K562 (cell line): ENCODE measurements around the gene BPHL. TPM values are rescaled to one million over a fixed set of nuclear protein-coding genes. Genes with fewer than 3 reads are reported as not detected.

Source experiments
- E2F3 ChIP-seq: fragments of 250-450 bp; sonication (Bioruptor Pico); IDR thresholded peaks from 2 replicates; pipeline ENCODE4 v1.4.0; 2020; ENCODE audit warnings: mild to moderate bottlenecking
- FOSL1 ChIP-seq: fragments of 200-800 bp; sonication (Bioruptor generic); conservative IDR thresholded peaks from 2 replicates; pipeline ENCODE4 v1.6.1; 2016; ENCODE audit warnings: missing genetic modification characterization, missing compliant biosample characterization
- FOXP1 ChIP-seq: sonication (generic); formaldehyde crosslinking; IDR thresholded peaks from 2 replicates; pipeline ENCODE4 v1.8.0; 2022; ENCODE audit warnings: mild to moderate bottlenecking, missing genetic modification reagents
- MYBL2 ChIP-seq, 2 experiments: fragments of 450-650 bp in 1 of 2; sonication (generic) in 1 of 2; formaldehyde crosslinking in 1 of 2; IDR thresholded peaks; 2 replicates each; pipeline versions ENCODE4 v1.6.1 to v1.8.1; 2017 to 2022; ENCODE audit warnings: borderline replicate concordance in 1 of 2, inconsistent platforms in 1 of 2, low read depth in 1 of 2, mild to moderate bottlenecking in 1 of 2, missing genetic modification reagents in 1 of 2, moderate library complexity in 1 of 2
- NR4A1 ChIP-seq, 2 experiments: fragments of 250-450 bp in 1 of 2; fragments of 450-650 bp in 1 of 2; sonication (Bioruptor Pico) in 1 of 2; IDR thresholded peaks; 2 replicates each; pipeline versions ENCODE4 v1.4.0 to v1.6.1; 2016 to 2020; ENCODE audit warnings: mild to moderate bottlenecking in 2 of 2, missing compliant biosample characterization in 1 of 2, missing genetic modification characterization in 1 of 2, moderate library complexity in 1 of 2
- SMAD1 ChIP-seq: fragments of 150-350 bp; IDR thresholded peaks from 2 replicates; pipeline ENCODE4 v1.6.1; 2014; ENCODE audit warnings: low read length, low read depth; ENCODE audit not compliant: partially characterized antibody
- WHSC1 ChIP-seq: IDR thresholded peaks from one replicate; pipeline ENCODE4 v1.6.1; 2012; ENCODE audit warnings: low read length, control low read depth, inconsistent platforms
- ZNF24 ChIP-seq: fragments of 450-650 bp; IDR thresholded peaks from 2 replicates; pipeline ENCODE4 v1.6.1; 2016
- ZNF263 ChIP-seq: sonication (generic); formaldehyde crosslinking; IDR thresholded peaks from 2 replicates; pipeline ENCODE4 v1.8.0; 2022; ENCODE audit warnings: mild to moderate bottlenecking, missing genetic modification reagents, borderline replicate concordance
- polyA plus RNA-seq, 8 experiments: library from polyadenylated mRNA; depleted of rRNA in 4 of 8; stranded (reverse) in 5 of 8; unstranded in 3 of 8; fragments of >200 nt; fragmentation: Nextera tagmentation in 2 of 8; fragmentation: Illumina TruSeq in 1 of 8; extraction: Ambion mirVana in 2 of 8; extraction: Trizol in 1 of 8; gene quantifications; 2 replicates each; pipeline versions ENCODE4 v1.2.1 to v1.2.3, GENCODE V29; 2011 to 2014; ENCODE audit warnings: inconsistent platforms in 1 of 8, missing spikeins in 1 of 8
- total RNA-seq, 7 experiments: library from RNA; depleted of rRNA in 6 of 7; stranded (reverse); fragments of >200 nt in 6 of 7; fragmentation: Illumina TruSeq in 2 of 7; extraction: Trizol in 2 of 7; gene quantifications; 2 replicates each; pipeline versions ENCODE4 v1.2.1 to v1.2.3, GENCODE V29; 2011 to 2021; ENCODE audit warnings: low replicate concordance in 1 of 7
- TF ChIP-seq, protein P1 (sequence below): sonication (generic); formaldehyde crosslinking; IDR thresholded peaks from 2 replicates; pipeline ENCODE4 v1.8.1; 2023; ENCODE audit warnings: mild to moderate bottlenecking, missing genetic modification reagents
- TF ChIP-seq, protein P2 (sequence below), 2 experiments: fragments of 450-650 bp in 1 of 2; sonication (generic) in 1 of 2; formaldehyde crosslinking in 1 of 2; IDR thresholded peaks; 2 replicates each; pipeline versions ENCODE4 v1.7.1 to v1.9.0; 2016 to 2022; ENCODE audit warnings: inconsistent platforms in 1 of 2, mild to moderate bottlenecking in 1 of 2, missing genetic modification reagents in 1 of 2
- TF ChIP-seq, protein P3 (sequence below): fragments of 250-450 bp; sonication (Bioruptor Pico); IDR thresholded peaks from 2 replicates; pipeline ENCODE4 v1.4.0; 2020; ENCODE audit warnings: mild to moderate bottlenecking

BPHL gene
- total and polyA plus RNA-seq, 9 of the 15 experiments (the other 6 are each of a cell fraction or from before 2014, with no cell fraction given): 3.5 to 17.4 (median 8.2) TPM

DNA sequence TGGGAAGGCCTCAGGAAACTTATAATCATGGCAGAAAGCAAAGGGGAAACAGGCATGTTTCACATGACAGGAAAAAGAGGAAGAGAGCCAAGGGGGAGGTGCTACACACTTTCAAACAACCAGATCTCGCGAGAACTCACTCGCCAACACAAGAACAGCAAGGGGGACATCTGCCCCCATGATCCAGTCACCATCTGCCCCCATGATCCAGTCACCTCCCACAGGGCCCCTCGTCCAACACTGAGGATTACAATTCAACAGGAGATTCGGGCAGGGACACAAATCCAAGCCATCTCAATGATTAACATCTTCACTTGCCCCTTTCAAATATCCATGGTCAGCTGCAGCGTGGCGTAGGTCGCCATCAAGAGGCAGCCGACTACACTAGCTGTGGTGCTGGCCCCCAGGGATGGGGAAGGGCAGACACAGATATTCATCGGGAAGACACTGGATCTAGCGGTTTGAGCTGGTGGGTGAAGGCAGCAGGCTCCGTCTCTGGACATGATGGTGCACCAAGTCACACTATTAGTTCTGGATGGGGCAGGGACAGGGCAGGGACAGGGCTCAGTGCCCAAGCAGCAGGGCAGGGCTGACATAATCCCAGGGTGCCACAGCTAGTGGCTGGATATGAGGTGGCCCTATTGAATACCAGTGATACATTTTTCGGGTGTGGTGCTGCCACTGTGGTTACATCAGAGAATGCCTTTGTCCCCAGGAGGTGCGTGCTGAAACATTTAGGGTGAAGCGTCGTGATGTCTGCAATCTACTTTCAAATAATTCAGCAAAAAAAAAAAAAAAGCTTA is 77.4 kb downstream of the BPHL start (continued):
- TF ChIP-seq, protein P1, sequence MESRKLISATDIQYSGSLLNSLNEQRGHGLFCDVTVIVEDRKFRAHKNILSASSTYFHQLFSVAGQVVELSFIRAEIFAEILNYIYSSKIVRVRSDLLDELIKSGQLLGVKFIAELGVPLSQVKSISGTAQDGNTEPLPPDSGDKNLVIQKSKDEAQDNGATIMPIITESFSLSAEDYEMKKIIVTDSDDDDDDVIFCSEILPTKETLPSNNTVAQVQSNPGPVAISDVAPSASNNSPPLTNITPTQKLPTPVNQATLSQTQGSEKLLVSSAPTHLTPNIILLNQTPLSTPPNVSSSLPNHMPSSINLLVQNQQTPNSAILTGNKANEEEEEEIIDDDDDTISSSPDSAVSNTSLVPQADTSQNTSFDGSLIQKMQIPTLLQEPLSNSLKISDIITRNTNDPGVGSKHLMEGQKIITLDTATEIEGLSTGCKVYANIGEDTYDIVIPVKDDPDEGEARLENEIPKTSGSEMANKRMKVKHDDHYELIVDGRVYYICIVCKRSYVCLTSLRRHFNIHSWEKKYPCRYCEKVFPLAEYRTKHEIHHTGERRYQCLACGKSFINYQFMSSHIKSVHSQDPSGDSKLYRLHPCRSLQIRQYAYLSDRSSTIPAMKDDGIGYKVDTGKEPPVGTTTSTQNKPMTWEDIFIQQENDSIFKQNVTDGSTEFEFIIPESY: peak; percentile 84
- TF ChIP-seq, protein P2, sequence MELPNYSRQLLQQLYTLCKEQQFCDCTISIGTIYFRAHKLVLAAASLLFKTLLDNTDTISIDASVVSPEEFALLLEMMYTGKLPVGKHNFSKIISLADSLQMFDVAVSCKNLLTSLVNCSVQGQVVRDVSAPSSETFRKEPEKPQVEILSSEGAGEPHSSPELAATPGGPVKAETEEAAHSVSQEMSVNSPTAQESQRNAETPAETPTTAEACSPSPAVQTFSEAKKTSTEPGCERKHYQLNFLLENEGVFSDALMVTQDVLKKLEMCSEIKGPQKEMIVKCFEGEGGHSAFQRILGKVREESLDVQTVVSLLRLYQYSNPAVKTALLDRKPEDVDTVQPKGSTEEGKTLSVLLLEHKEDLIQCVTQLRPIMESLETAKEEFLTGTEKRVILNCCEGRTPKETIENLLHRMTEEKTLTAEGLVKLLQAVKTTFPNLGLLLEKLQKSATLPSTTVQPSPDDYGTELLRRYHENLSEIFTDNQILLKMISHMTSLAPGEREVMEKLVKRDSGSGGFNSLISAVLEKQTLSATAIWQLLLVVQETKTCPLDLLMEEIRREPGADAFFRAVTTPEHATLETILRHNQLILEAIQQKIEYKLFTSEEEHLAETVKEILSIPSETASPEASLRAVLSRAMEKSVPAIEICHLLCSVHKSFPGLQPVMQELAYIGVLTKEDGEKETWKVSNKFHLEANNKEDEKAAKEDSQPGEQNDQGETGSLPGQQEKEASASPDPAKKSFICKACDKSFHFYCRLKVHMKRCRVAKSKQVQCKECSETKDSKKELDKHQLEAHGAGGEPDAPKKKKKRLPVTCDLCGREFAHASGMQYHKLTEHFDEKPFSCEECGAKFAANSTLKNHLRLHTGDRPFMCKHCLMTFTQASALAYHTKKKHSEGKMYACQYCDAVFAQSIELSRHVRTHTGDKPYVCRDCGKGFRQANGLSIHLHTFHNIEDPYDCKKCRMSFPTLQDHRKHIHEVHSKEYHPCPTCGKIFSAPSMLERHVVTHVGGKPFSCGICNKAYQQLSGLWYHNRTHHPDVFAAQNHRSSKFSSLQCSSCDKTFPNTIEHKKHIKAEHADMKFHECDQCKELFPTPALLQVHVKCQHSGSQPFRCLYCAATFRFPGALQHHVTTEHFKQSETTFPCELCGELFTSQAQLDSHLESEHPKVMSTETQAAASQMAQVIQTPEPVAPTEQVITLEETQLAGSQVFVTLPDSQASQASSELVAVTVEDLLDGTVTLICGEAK (IDR thresholded peaks at IDR 0.05): no peak; the same call in 1 of the 2 replicates
- TF ChIP-seq, protein P2 (CRISPR knock-in tag; IDR thresholded peaks at IDR 0.05): no peak
- TF ChIP-seq WHSC1 (no peak), E2F3 (CRISPR knock-in tag) (no peak), MYBL2 (IDR thresholded peaks at IDR 0.05; ENCODE audit: low read depth) (peak; percentile 85), MYBL2 (CRISPR knock-in tag; IDR thresholded peaks at IDR 0.05; ENCODE audit: borderline replicate concordance) (no peak), ZNF24 (no peak), FOSL1 (peak; percentile 59; the same call in 1 of the 2 replicates), ZNF263 (CRISPR knock-in tag) (no peak), FOXP1 (CRISPR knock-in tag) (no peak), SMAD1 (no peak), NR4A1 (CRISPR knock-in tag; IDR thresholded peaks at IDR 0.05) (no peak), NR4A1 (tag; IDR thresholded peaks at IDR 0.05) (peak; percentile 17; the same call in 1 of the 2 replicates)
- TF ChIP-seq, protein P3, sequence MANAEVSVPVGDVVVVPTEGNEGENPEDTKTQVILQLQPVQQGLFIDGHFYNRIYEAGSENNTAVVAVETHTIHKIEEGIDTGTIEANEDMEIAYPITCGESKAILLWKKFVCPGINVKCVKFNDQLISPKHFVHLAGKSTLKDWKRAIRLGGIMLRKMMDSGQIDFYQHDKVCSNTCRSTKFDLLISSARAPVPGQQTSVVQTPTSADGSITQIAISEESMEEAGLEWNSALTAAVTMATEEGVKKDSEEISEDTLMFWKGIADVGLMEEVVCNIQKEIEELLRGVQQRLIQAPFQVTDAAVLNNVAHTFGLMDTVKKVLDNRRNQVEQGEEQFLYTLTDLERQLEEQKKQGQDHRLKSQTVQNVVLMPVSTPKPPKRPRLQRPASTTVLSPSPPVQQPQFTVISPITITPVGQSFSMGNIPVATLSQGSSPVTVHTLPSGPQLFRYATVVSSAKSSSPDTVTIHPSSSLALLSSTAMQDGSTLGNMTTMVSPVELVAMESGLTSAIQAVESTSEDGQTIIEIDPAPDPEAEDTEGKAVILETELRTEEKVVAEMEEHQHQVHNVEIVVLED (CRISPR knock-in tag): no peak
